CD4-positive, alpha-beta memory T cell (primary cell): ENCODE results near the gene PTPRR. TPM values are rescaled to one million over a fixed set of nuclear protein-coding genes. Genes with fewer than 3 reads are reported as not detected.

Experiments
- CTCF ChIA-PET: fragments of 350-600 bp; sonication (Branson Sonifier 250); formaldehyde crosslinking; loops from one replicate; lab custom pipeline; 2021; ENCODE audit warnings: inconsistent platforms; ENCODE audit not compliant: partially characterized antibody; lab: Charles Lee
- POLR2A ChIA-PET: fragments of 350-600 bp; sonication (Branson Sonifier 250); formaldehyde crosslinking; loops from one replicate; lab custom pipeline; 2021; ENCODE audit not compliant: partially characterized antibody; lab: Charles Lee
- DNase-seq, 5 donors: peaks; one replicate each; pipeline versions ENCODE4 v3.0.0 to v3.0.0-alpha.2; 2020 to 2022; ENCODE audit warnings: mixed read lengths in 1 of 5
- H3K27ac ChIP-seq: one replicate; pipeline ENCODE4 v1.7.0; 2013; ENCODE audit warnings: low read depth, low read length
- H3K27me3 ChIP-seq: 2 replicates; pipeline ENCODE4 v1.7.0; 2013; ENCODE audit warnings: mild to moderate bottlenecking, low read length, moderate library complexity; ENCODE audit not compliant: insufficient read depth
- H3K36me3 ChIP-seq: 2 replicates; pipeline ENCODE4 v1.7.0; 2013; ENCODE audit warnings: mild to moderate bottlenecking, low read length, moderate library complexity; ENCODE audit not compliant: insufficient read depth
- H3K4me1 ChIP-seq: 2 replicates; pipeline ENCODE4 v1.7.0; 2013; ENCODE audit warnings: mild to moderate bottlenecking, low read length, moderate library complexity; ENCODE audit not compliant: insufficient read depth
- H3K4me3 ChIP-seq, 2 donors: one replicate each; pipeline ENCODE4 v1.7.0; 2013; ENCODE audit warnings: low read length in 2 of 2, mild to moderate bottlenecking in 1 of 2
- H3K9me3 ChIP-seq, 2 donors: one replicate each; pipeline ENCODE4 v1.7.0; 2013; ENCODE audit warnings: low read length in 2 of 2, control low read depth in 1 of 2; ENCODE audit not compliant: control insufficient read depth in 1 of 2
- H3K27ac Mint-ChIP-seq, 7 donors: one replicate each; pipeline ENCODE4 v1.8.0; 2020 to 2021; ENCODE audit warnings: mixed read lengths in 7 of 7, mild to moderate bottlenecking in 6 of 7, inconsistent platforms in 3 of 7, moderate library complexity in 3 of 7
- H3K27me3 Mint-ChIP-seq, 2 donors: one replicate each; pipeline ENCODE4 v1.8.0; 2020 to 2021; ENCODE audit warnings: mixed read lengths in 2 of 2
- H3K36me3 Mint-ChIP-seq, 2 donors: one replicate each; pipeline ENCODE4 v1.8.0; 2020 to 2021; ENCODE audit warnings: mixed read lengths in 2 of 2, inconsistent platforms in 1 of 2, mild to moderate bottlenecking in 1 of 2
- H3K4me1 Mint-ChIP-seq, 4 donors: one replicate each; pipeline ENCODE4 v1.8.0; 2020 to 2021; ENCODE audit warnings: mixed read lengths in 4 of 4, mild to moderate bottlenecking in 1 of 4
- H3K4me3 Mint-ChIP-seq, 8 donors: one replicate each; pipeline ENCODE4 v1.8.0; 2020 to 2021; ENCODE audit warnings: mixed read lengths in 8 of 8, mild to moderate bottlenecking in 7 of 8, moderate library complexity in 6 of 8, inconsistent platforms in 3 of 8
- H3K9me3 Mint-ChIP-seq, 8 donors: one replicate each; pipeline ENCODE4 v1.8.0; 2020 to 2021; ENCODE audit warnings: mixed read lengths in 8 of 8, mild to moderate bottlenecking in 5 of 8, inconsistent platforms in 3 of 8, moderate library complexity in 1 of 8
- intact Hi-C: fragments of 100-400 bp; cut with micrococcal nuclease; formaldehyde crosslinking; loops from one replicate; pipeline ENCODE4 v1.15.1; 2023
- polyA plus RNA-seq, 2 donors: library from polyadenylated mRNA; unstranded; fragments of 300-500 nt; fragmentation: Illumina TruSeq; gene quantifications; one replicate each; pipeline ENCODE4 v1.2.3, GENCODE V29; 2021
- total RNA-seq, 2 experiments: library from RNA; stranded (reverse); gene quantifications; one replicate each; pipeline ENCODE4 v1.2.3, GENCODE V29; 2021

PTPRR gene
- total and polyA plus RNA-seq, 4 experiments from 2014 or later = not detected

DNA sequence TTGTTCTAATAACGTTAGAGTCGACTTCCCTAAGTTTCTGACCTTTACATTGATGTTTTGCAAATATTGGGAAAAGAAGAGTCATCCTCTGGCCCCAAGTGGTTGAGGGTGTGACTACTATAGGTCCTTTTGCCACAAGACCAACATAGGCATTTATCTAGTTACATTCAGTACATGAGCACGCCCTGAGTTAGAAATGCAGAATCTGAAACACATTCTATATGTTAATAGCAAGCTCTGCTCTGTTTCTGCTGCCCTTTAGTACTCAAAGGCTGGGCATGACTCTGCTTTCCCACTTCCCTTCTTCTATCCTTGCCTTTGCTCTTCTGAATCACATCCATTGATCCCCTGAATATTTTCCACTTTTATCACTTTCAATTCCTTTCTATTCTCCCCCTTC is 168.2 kb downstream of the PTPRR start:
- POLR2A ChIA-PET = no interaction called here
- H3K9me3 Mint-ChIP-seq = no peaks in the 10 kb centered on the region
- no peaks in the 10 kb centered on the region for H3K4me1 ChIP-seq
- H3K27ac ChIP-seq = no peak overlapping the region
- no peaks in the 10 kb centered on the region for H3K4me1 Mint-ChIP-seq
- H3K9me3 ChIP-seq = no peaks in the 10 kb centered on the region
- no peaks in the 10 kb centered on the region for H3K36me3 Mint-ChIP-seq
- peaks cover 7% of the 10 kb centered on the region in 2 donors for H3K27me3 Mint-ChIP-seq
- H3K27ac Mint-ChIP-seq = no peak overlapping the region
- intact Hi-C loops = no loop called here
- no peaks in the 10 kb centered on the region for H3K27me3 ChIP-seq
- no peaks in the 10 kb centered on the region for H3K36me3 ChIP-seq
- no peak for DNase-seq
- H3K4me3 Mint-ChIP-seq = no peak overlapping the region
- H3K4me3 ChIP-seq = no peak overlapping the region
- CTCF ChIA-PET = no interaction called here

DNA sequence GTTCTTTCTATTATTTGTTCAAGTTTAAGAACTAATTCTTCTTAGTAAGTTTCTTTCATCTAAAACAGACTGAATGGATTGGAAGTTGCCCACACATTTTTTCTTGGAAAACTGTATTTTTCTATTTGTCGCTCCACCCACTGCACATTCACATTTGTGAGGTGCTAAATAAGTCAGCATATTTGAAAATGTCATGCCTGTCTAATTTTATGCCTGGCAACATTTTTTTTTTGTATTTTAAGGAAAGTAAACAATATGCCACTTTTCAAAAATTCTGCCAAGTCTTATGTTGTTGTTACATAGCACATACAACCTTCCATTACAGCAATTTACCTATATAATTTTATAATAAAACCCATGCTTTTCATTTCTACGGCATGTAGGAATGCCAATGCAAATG is 170.6 kb downstream of the PTPRR start:
- intact Hi-C loops = no loop called here

DNA sequence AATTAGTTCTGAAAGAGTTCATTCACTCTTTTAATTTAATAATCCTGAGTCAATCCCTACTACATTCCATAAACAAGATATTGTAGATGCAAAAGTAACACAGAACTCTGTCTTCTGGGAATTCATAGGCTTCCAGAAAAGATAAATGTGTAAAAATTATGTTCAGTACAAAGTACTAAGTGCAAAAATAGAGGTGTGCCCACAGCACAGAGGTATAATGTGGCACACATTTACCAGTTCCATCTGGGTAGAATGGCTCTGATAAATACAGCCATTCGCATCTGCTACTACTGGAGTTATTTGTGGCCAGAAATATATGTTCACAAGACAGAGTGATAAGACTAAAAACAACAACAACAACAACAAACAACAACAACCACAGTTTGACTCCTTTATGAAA is 171.7 kb downstream of the PTPRR start:
- H3K27me3 Mint-ChIP-seq = peaks cover 4 to 7% of the 10 kb centered on the region in 2 donors

More for the DNA sequence above, 170.6 kb downstream of the PTPRR start:
- Histone ChIP-seq H3K4me3 (no peak overlapping the region), H3K4me1 (no peaks in the 10 kb centered on the region), H3K9me3 (no peaks in the 10 kb centered on the region), H3K27me3 (no peaks in the 10 kb centered on the region), H3K36me3 (no peaks in the 10 kb centered on the region), H3K27ac (no peak overlapping the region)
- no peak overlapping the region for H3K4me3 Mint-ChIP-seq
- H3K4me1 Mint-ChIP-seq = no peaks in the 10 kb centered on the region
- no peaks in the 10 kb centered on the region for H3K36me3 Mint-ChIP-seq
- CTCF ChIA-PET = no interaction called here
- no peak overlapping the region for H3K27ac Mint-ChIP-seq
- peaks cover 4 to 7% of the 10 kb centered on the region in 2 donors for H3K27me3 Mint-ChIP-seq
- POLR2A ChIA-PET = no interaction called here
- DNase-seq = no peak
- H3K9me3 Mint-ChIP-seq = no peaks in the 10 kb centered on the region

DNA sequence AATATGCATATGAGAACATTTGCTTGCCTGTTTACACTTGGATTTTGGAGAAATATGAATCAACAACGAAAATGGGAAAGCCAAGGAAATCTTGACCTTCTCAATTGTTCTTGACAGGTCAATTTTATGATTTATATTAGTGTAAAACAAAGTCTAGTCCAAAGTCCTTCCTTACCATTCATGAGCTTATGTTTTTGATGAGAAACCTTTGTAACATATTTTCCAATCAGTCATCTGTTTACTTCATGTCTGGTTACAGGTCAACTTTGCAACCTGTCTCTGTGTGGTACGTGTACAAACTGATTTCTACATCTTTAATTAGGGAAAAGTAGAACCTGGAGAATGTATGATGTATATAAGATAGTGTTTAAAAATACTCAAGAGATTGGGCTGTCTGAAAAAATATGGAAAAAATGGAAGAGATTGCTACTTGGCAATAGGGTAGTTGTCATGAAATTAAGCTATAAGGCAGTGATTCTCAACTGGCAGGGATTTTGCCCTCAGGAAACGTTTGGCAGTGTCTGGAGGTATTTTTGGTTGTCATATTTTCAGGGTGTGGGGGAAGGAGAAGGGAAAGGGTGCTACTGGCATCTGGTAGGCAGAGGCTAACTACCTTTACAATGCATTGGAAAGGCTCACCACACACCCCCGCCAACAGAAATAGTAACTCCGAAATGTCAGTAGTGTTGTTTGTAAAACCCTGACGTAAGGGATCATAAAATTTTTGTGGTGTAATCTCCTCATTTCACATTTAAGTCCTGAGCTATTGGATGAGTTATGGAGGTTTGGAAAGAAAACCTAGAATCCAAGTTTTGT is 172.9 kb downstream of the PTPRR start:
- H3K9me3 Mint-ChIP-seq = no peaks in the 10 kb centered on the region
- no peaks in the 10 kb centered on the region for H3K36me3 Mint-ChIP-seq
- no peaks in the 10 kb centered on the region for H3K27me3 ChIP-seq
- DNase-seq = no peak
- CTCF ChIA-PET = interaction anchor here (2.1 kb wide), 1 partner anchor 13 kb away, joined by 4 read pairs; no protein-coding TSS in a partner anchor
- H3K4me1 Mint-ChIP-seq = no peaks in the 10 kb centered on the region
- H3K36me3 ChIP-seq = no peaks in the 10 kb centered on the region
- intact Hi-C loops = no loop called here
- POLR2A ChIA-PET = no interaction called here
- H3K27ac ChIP-seq = no peak overlapping the region
- no peaks in the 10 kb centered on the region for H3K9me3 ChIP-seq
- no peak overlapping the region for H3K4me3 Mint-ChIP-seq
- H3K4me3 ChIP-seq = no peak overlapping the region
- peaks cover 7% of the 10 kb centered on the region in 2 donors for H3K27me3 Mint-ChIP-seq
- H3K4me1 ChIP-seq = no peaks in the 10 kb centered on the region
- H3K27ac Mint-ChIP-seq = no peak overlapping the region

More for the DNA sequence above, 171.7 kb downstream of the PTPRR start:
- no peaks in the 10 kb centered on the region for H3K36me3 Mint-ChIP-seq
- no peak overlapping the region for H3K27ac ChIP-seq
- H3K4me3 ChIP-seq = no peak overlapping the region
- no peaks in the 10 kb centered on the region for H3K9me3 ChIP-seq
- ChIA-PET POLR2A (no interaction called here), CTCF (no interaction called here)
- no peaks in the 10 kb centered on the region for H3K9me3 Mint-ChIP-seq
- no peak overlapping the region for H3K4me3 Mint-ChIP-seq
- no peaks in the 10 kb centered on the region for H3K27me3 ChIP-seq
- no peak overlapping the region for H3K27ac Mint-ChIP-seq
- H3K36me3 ChIP-seq = no peaks in the 10 kb centered on the region
- H3K4me1 Mint-ChIP-seq = no peaks in the 10 kb centered on the region
- H3K4me1 ChIP-seq = no peaks in the 10 kb centered on the region
- DNase-seq = no peak
- intact Hi-C loops = no loop called here

DNA sequence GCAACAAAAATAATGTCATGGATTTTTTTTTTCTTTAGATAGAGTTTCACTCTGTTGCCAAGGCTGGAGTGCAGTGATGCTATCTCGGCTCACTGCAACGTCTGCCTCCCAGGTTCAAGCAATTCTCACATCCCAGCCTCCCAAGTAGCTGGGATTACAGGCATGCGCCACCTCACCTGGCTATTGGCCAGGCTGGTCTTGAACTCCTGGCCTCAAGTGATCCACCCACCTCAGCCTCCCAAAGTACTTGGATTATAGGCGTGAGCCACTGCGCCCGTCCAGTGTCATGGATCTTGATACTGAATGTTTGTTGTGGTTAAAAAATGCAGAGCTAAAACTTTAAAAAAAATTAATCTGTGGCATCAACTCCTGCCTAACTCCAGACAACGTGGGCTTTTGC is 175.5 kb downstream of the PTPRR start:
- ChIA-PET CTCF (interaction anchor here (1.1 to 1.4 kb wide), 2 partner anchors 11 to 13 kb away, joined by 4 to 5 read pairs; no protein-coding TSS in a partner anchor), POLR2A (no interaction called here)

DNA sequence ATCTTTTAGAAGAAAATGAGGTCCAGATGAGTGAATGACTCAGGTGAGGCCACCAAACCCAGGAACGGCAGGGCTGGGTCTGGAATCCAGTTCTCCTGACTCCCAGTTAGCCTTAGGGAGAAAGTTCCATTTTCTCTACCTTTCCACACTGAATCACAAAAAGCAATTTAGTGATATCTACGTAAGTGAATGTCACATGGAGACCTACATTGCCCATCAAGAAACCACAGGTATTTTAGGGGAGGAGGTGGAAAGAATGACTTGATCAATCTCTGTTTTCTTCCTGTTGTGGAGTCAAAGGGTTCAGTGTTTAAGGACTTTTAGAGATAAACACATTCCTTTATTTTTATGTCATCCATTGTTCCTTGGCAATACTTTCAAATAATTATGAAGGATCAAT is 176.4 kb downstream of the PTPRR start:
- H3K27ac ChIP-seq = no peak overlapping the region
- no peaks in the 10 kb centered on the region for H3K36me3 ChIP-seq
- Mint-ChIP-seq H3K27ac (no peak overlapping the region), H3K36me3 (no peaks in the 10 kb centered on the region), H3K4me1 (no peaks in the 10 kb centered on the region), H3K27me3 (peaks cover 6 to 12% of the 10 kb centered on the region in 2 donors), H3K4me3 (no peak overlapping the region), H3K9me3 (peaks cover 0 to 1% (median 0%) of the 10 kb centered on the region in 8 donors)
- H3K4me3 ChIP-seq = no peak overlapping the region
- H3K9me3 ChIP-seq = no peaks in the 10 kb centered on the region
- ChIA-PET POLR2A (no interaction called here), CTCF (interaction anchor here (1.4 kb wide), 1 partner anchor 12 kb away, joined by 5 read pairs; no protein-coding TSS in a partner anchor)
- intact Hi-C loops = no loop called here
- no peaks in the 10 kb centered on the region for H3K4me1 ChIP-seq
- DNase-seq = no peak
- no peaks in the 10 kb centered on the region for H3K27me3 ChIP-seq

More for the DNA sequence above, 175.5 kb downstream of the PTPRR start:
- Mint-ChIP-seq H3K27ac (no peak overlapping the region), H3K4me3 (no peak overlapping the region), H3K4me1 (no peaks in the 10 kb centered on the region), H3K27me3 (peaks cover 3 to 12% of the 10 kb centered on the region in 2 donors), H3K36me3 (no peaks in the 10 kb centered on the region), H3K9me3 (peaks cover 0 to 1% (median 0%) of the 10 kb centered on the region in 8 donors)
- Histone ChIP-seq H3K36me3 (no peaks in the 10 kb centered on the region), H3K9me3 (no peaks in the 10 kb centered on the region), H3K27me3 (no peaks in the 10 kb centered on the region), H3K27ac (no peak overlapping the region), H3K4me3 (no peak overlapping the region), H3K4me1 (no peaks in the 10 kb centered on the region)
- no peak for DNase-seq
- intact Hi-C loops = no loop called here

DNA sequence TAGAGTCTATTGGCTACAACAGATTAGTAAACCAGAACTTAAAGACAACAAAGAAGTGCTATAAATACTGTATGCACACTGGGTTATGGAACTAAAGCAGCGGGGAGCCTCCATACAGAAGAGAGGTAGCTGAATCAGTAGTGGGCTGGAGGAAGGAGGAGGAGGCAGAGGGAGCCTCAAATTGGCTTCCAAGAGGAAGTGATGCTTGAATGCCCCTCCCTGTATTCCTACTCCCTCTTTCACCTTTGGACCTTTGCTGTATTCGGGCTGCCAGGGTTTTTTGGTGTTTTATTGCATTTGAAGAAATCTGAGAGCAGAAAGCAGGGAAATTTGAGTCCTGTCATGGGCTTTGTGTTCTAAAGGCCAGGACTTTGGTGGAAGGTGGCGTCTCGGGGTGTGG is 179.3 kb downstream of the PTPRR start:
- Histone ChIP-seq H3K27me3 (no peaks in the 10 kb centered on the region), H3K27ac (no peak overlapping the region), H3K4me1 (no peaks in the 10 kb centered on the region), H3K9me3 (no peaks in the 10 kb centered on the region), H3K36me3 (no peaks in the 10 kb centered on the region), H3K4me3 (no peak overlapping the region)
- ChIA-PET POLR2A (no interaction called here), CTCF (interaction anchor here (1.0 kb wide), 1 partner anchor 12 kb away, joined by 3 read pairs; no protein-coding TSS in a partner anchor)
- no peak for DNase-seq
- H3K9me3 Mint-ChIP-seq = peaks cover 0 to 1% (median 0%) of the 10 kb centered on the region in 8 donors
- H3K4me3 Mint-ChIP-seq = no peak overlapping the region
- no peaks in the 10 kb centered on the region for H3K36me3 Mint-ChIP-seq
- intact Hi-C loops = no loop called here
- peaks cover 5 to 11% of the 10 kb centered on the region in 2 donors for H3K27me3 Mint-ChIP-seq
- H3K4me1 Mint-ChIP-seq = no peaks in the 10 kb centered on the region
- H3K27ac Mint-ChIP-seq = no peak overlapping the region
